WTC11 (cell line): ENCODE data around the gene SLC6A15. TPM values are rescaled to one million over a fixed set of nuclear protein-coding genes. Genes with fewer than 3 reads are reported as not detected.

ENCODE experiments used
- ATAC-seq: fragments of 200-7000 bp; cut with Tn5 transposase; 2 replicates; pipeline ENCODE4 v1.10.0; 2021; ENCODE audit warnings: mild to moderate bottlenecking, moderate library complexity
- CTCF ChIA-PET: fragments of 300-600 bp; sonication (Branson Sonifier 250); formaldehyde crosslinking; loops from one replicate; lab custom pipeline; 2021; ENCODE audit warnings: antibody characterized with exemption; lab: Charles Lee
- POLR2A ChIA-PET: fragments of 350-600 bp; sonication (Branson Sonifier 250); formaldehyde crosslinking; loops from one replicate; lab custom pipeline; 2021; ENCODE audit warnings: antibody characterized with exemption; lab: Charles Lee
- DNase-seq: peaks from one replicate; pipeline ENCODE4 v3.0.0; 2021; ENCODE audit warnings: low spot score
- H3K27ac Mint-ChIP-seq: 2 replicates; pipeline ENCODE4 v1.8.0; 2021; ENCODE audit warnings: mixed read lengths
- H3K27me3 Mint-ChIP-seq: 2 replicates; pipeline ENCODE4 v1.8.0; 2021; ENCODE audit warnings: low read depth, mild to moderate bottlenecking, moderate library complexity, mixed read lengths
- H3K36me3 Mint-ChIP-seq: 2 replicates; pipeline ENCODE4 v1.8.0; 2021; ENCODE audit warnings: mixed read lengths
- H3K4me1 Mint-ChIP-seq: 2 replicates; pipeline ENCODE4 v1.8.0; 2022; ENCODE audit warnings: mixed read lengths
- H3K4me3 Mint-ChIP-seq: 2 replicates; pipeline ENCODE4 v1.8.0; 2021; ENCODE audit warnings: mild to moderate bottlenecking, moderate library complexity, mixed read lengths
- H3K9me3 Mint-ChIP-seq: 2 replicates; pipeline ENCODE4 v1.8.0; 2021; ENCODE audit warnings: mixed read lengths
- ATF3 ChIP-seq: sonication (generic); formaldehyde crosslinking; conservative IDR thresholded peaks from 2 replicates; pipeline ENCODE4 v1.8.1; 2022; ENCODE audit warnings: mild to moderate bottlenecking, missing genetic modification reagents
- CBFB ChIP-seq: sonication (generic); formaldehyde crosslinking; IDR thresholded peaks from 2 replicates; pipeline ENCODE4 v1.8.1; 2022; ENCODE audit warnings: mild to moderate bottlenecking, low read depth, missing genetic modification reagents
- FOXP4 ChIP-seq: sonication (generic); formaldehyde crosslinking; IDR thresholded peaks from 2 replicates; pipeline ENCODE4 v1.8.0; 2022; ENCODE audit warnings: mild to moderate bottlenecking, missing genetic modification reagents
- GRHL2 ChIP-seq: fragments of 250-450 bp; sonication (Bioruptor Pico); IDR thresholded peaks from 2 replicates; pipeline ENCODE4 v1.8.0; 2022; ENCODE audit warnings: mild to moderate bottlenecking, moderate library complexity; ENCODE audit not compliant: insufficient replicate concordance, severe bottlenecking
- HMGXB4 ChIP-seq: sonication (generic); formaldehyde crosslinking; IDR thresholded peaks from 2 replicates; pipeline ENCODE4 v1.8.1; 2023; ENCODE audit warnings: mild to moderate bottlenecking, moderate library complexity, missing genetic modification reagents
- JUN ChIP-seq: sonication (generic); formaldehyde crosslinking; IDR thresholded peaks from 2 replicates; pipeline ENCODE4 v1.8.0; 2023; ENCODE audit warnings: mild to moderate bottlenecking, missing genetic modification reagents
- MXD4 ChIP-seq: fragments of 250-450 bp; sonication (Bioruptor Pico); IDR thresholded peaks from 2 replicates; pipeline ENCODE4 v1.8.0; 2021; ENCODE audit warnings: mild to moderate bottlenecking, moderate library complexity, borderline replicate concordance
- MYBL2 ChIP-seq: sonication (generic); formaldehyde crosslinking; IDR thresholded peaks from 2 replicates; pipeline ENCODE4 v1.8.1; 2023; ENCODE audit warnings: mild to moderate bottlenecking, moderate library complexity, missing genetic modification reagents
- NR3C1 ChIP-seq: sonication (generic); formaldehyde crosslinking; conservative IDR thresholded peaks from 2 replicates; pipeline ENCODE4 v1.8.1; 2023; ENCODE audit warnings: low read depth, mild to moderate bottlenecking, missing genetic modification reagents
- PREB ChIP-seq: sonication (generic); formaldehyde crosslinking; IDR thresholded peaks from 2 replicates; pipeline ENCODE4 v1.8.1; 2022; ENCODE audit warnings: mild to moderate bottlenecking, missing genetic modification reagents, moderate library complexity, borderline replicate concordance
- PRRX2 ChIP-seq: fragments of 250-450 bp; sonication (Bioruptor Pico); IDR thresholded peaks from 2 replicates; pipeline ENCODE4 v1.8.0; 2021; ENCODE audit warnings: mild to moderate bottlenecking
- SOX15 ChIP-seq: fragments of 250-450 bp; sonication (Bioruptor Pico); IDR thresholded peaks from 2 replicates; pipeline ENCODE4 v1.9.0; 2021; ENCODE audit warnings: mild to moderate bottlenecking
- USF2 ChIP-seq: sonication (generic); formaldehyde crosslinking; IDR thresholded peaks from 2 replicates; pipeline ENCODE4 v1.8.1; 2023; ENCODE audit warnings: mild to moderate bottlenecking, missing genetic modification reagents, moderate library complexity
- ZBTB21 ChIP-seq: sonication (generic); formaldehyde crosslinking; IDR thresholded peaks from 2 replicates; pipeline ENCODE4 v1.8.1; 2023; ENCODE audit warnings: mild to moderate bottlenecking, missing genetic modification reagents, borderline replicate concordance
- ZNF232 ChIP-seq: sonication (generic); formaldehyde crosslinking; IDR thresholded peaks from 2 replicates; pipeline ENCODE4 v1.8.0; 2022; ENCODE audit warnings: mild to moderate bottlenecking, missing genetic modification reagents
- ZNF281 ChIP-seq: sonication (generic); formaldehyde crosslinking; IDR thresholded peaks from 2 replicates; pipeline ENCODE4 v1.8.0; 2023; ENCODE audit warnings: mild to moderate bottlenecking, missing genetic modification reagents
- ZNF317 ChIP-seq: sonication (generic); formaldehyde crosslinking; IDR thresholded peaks from 2 replicates; pipeline ENCODE4 v1.8.1; 2023; ENCODE audit warnings: low read depth, mild to moderate bottlenecking, moderate library complexity, missing genetic modification reagents, borderline replicate concordance
- ZNF396 ChIP-seq: fragments of 250-450 bp; sonication (Bioruptor Pico); IDR thresholded peaks from 2 replicates; pipeline ENCODE4 v1.8.0; 2021; ENCODE audit warnings: mild to moderate bottlenecking, moderate library complexity, borderline replicate concordance
- ZNF423 ChIP-seq: fragments of 250-450 bp; sonication (Bioruptor Pico); IDR thresholded peaks from 2 replicates; pipeline ENCODE4 v2.1.2; 2022; ENCODE audit warnings: mild to moderate bottlenecking, moderate library complexity
- total RNA-seq: library from RNA; stranded (reverse); gene quantifications from 3 replicates; pipeline ENCODE4 v1.2.3, GENCODE V29; 2021

SLC6A15 gene
- total RNA-seq, 1 experiment from 2014 or later, result 27.0 TPM

- Mint-ChIP-seq H3K27me3 (no peaks in the 10 kb centered on the region), H3K27ac (no peak overlapping the region), H3K36me3 (no peaks in the 10 kb centered on the region), H3K4me1 (no peaks in the 10 kb centered on the region), H3K4me3 (no peak overlapping the region), H3K9me3 (no peaks in the 10 kb centered on the region)
- POLR2A ChIA-PET, result no interaction called here
- no peak for ATAC-seq
- CTCF ChIA-PET, result no interaction called here
- DNase-seq, result no peak
- TF ChIP-seq ZNF281 (CRISPR knock-in tag), result no peak
- TF ChIP-seq SOX15, result no peak
- no peak for TF ChIP-seq HMGXB4
- no peak for TF ChIP-seq ZNF232 (CRISPR knock-in tag)
Observed at GRCh38 chr12:84822525-84822924, 90.1 kb downstream of the SLC6A15 start.

GRCh38 chr12:84816916-84817695 lies 95.5 kb downstream of the SLC6A15 start:
- Mint-ChIP-seq H3K27ac (no peak overlapping the region), H3K36me3 (no peaks in the 10 kb centered on the region), H3K27me3 (peaks cover 23% of the 10 kb centered on the region), H3K4me3 (no peak overlapping the region), H3K4me1 (no peaks in the 10 kb centered on the region), H3K9me3 (no peaks in the 10 kb centered on the region)
- no peak for TF ChIP-seq NR3C1 (CRISPR knock-in tag)
- no peak for TF ChIP-seq ZBTB21
- no peak for TF ChIP-seq PRRX2 (CRISPR knock-in tag)
- ChIA-PET CTCF (no interaction called here), POLR2A (no interaction called here)
- no peak for DNase-seq
- ATAC-seq, result no peak

GRCh38 chr12:84814664-84815245 lies 97.8 kb downstream of the SLC6A15 start:
- H3K9me3 Mint-ChIP-seq, result no peaks in the 10 kb centered on the region
- DNase-seq, result no peak
- peaks cover 46% of the 10 kb centered on the region for H3K27me3 Mint-ChIP-seq
- ChIA-PET CTCF (no interaction called here), POLR2A (no interaction called here)
- ATAC-seq, result no peak
- H3K4me3 Mint-ChIP-seq, result no peak overlapping the region
- no peaks in the 10 kb centered on the region for H3K36me3 Mint-ChIP-seq
- no peak overlapping the region for H3K27ac Mint-ChIP-seq
- H3K4me1 Mint-ChIP-seq, result no peaks in the 10 kb centered on the region
- TF ChIP-seq USF2 (CRISPR knock-in tag), result no peak
- no peak for TF ChIP-seq HMGXB4
- TF ChIP-seq PRRX2 (CRISPR knock-in tag), result no peak
- TF ChIP-seq MYBL2 (CRISPR knock-in tag), result no peak
- no peak for TF ChIP-seq ZNF232 (CRISPR knock-in tag)
- TF ChIP-seq PREB, result no peak
- TF ChIP-seq ZNF396, result no peak
- no peak for TF ChIP-seq CBFB (CRISPR knock-in tag)
- TF ChIP-seq ATF3, result no peak
- no peak for TF ChIP-seq FOXP4 (CRISPR knock-in tag)
- no peak for TF ChIP-seq MXD4 (CRISPR knock-in tag)
- TF ChIP-seq ZNF423 (CRISPR knock-in tag), result no peak
- TF ChIP-seq JUN (CRISPR knock-in tag), result no peak
- no peak for TF ChIP-seq GRHL2 (CRISPR knock-in tag)
- no peak for TF ChIP-seq ZNF317 (CRISPR knock-in tag)
